OCI-LY3 (cell line): ENCODE results near the gene SYNDIG1.

Experiments used
- H2AFZ ChIP-seq: fragments of 200-600, 300-600 bp; shearing (Covaris generic); 2 replicates; pipeline ENCODE4 v1.6.0; 2014; ENCODE audit warnings: antibody characterized with exemption, low read depth, low read length
- H3K27ac ChIP-seq: fragments of 200-600, 300-600 bp; sonication (generic); 2 replicates; pipeline ENCODE4 v1.5.1; 2014; ENCODE audit warnings: mild to moderate bottlenecking, low read length, moderate library complexity, mixed read lengths
- H3K27me3 ChIP-seq: fragments of 200-600, 300-600 bp; sonication (generic); 2 replicates; pipeline ENCODE4 v1.6.1; 2014; ENCODE audit warnings: low read depth, low read length, mixed read lengths
- H3K36me3 ChIP-seq: fragments of 200-600, 300-600 bp; sonication (generic); replicated peaks from 2 replicates; pipeline ENCODE3; 2014; ENCODE audit warnings: low read depth, low read length, mixed read lengths
- H3K4me1 ChIP-seq: fragments of 300-600, 200-600 bp; sonication (generic); 2 replicates; pipeline ENCODE4 v1.6.1; 2014; ENCODE audit warnings: low read length, mixed read lengths
- H3K4me2 ChIP-seq: fragments of 200-600, 300-600 bp; sonication (generic); 2 replicates; pipeline ENCODE4 v1.6.1; 2014; ENCODE audit warnings: low read length, mixed read lengths
- H3K4me3 ChIP-seq: fragments of 300-600, 200-600 bp; sonication (generic); 2 replicates; pipeline ENCODE4 v1.5.1; 2014; ENCODE audit warnings: antibody characterized with exemption, mild to moderate bottlenecking, low read length, moderate library complexity
- H3K79me2 ChIP-seq: fragments of 300-600, 200-600 bp; shearing (Covaris generic); 2 replicates; pipeline ENCODE4 v1.6.1; 2014; ENCODE audit warnings: mild to moderate bottlenecking, low read length, mixed read lengths
- H3K9ac ChIP-seq: fragments of 300-600, 200-600 bp; shearing (Covaris generic); 2 replicates; pipeline ENCODE4 v1.6.0; 2014; ENCODE audit warnings: mild to moderate bottlenecking, low read length, moderate library complexity
- H3K9me3 ChIP-seq: fragments of 200-600, 300-600 bp; shearing (Covaris generic); 2 replicates; pipeline ENCODE4 v1.6.1; 2014; ENCODE audit warnings: low read length, mixed read lengths; ENCODE audit not compliant: insufficient read depth
- H4K20me1 ChIP-seq: fragments of 200-600, 300-600 bp; sonication (generic); 2 replicates; pipeline ENCODE4 v1.6.1; 2016; ENCODE audit warnings: low read length, mixed read lengths; ENCODE audit not compliant: insufficient read depth
- CTCF ChIP-seq: fragments of 200-600, 300-600 bp; sonication (generic); IDR thresholded peaks from 2 replicates; pipeline ENCODE4 v1.5.1; 2014; ENCODE audit warnings: antibody characterized with exemption, low read length, low read depth
- EZH2phosphoT487 ChIP-seq: fragments of 200-600 bp; shearing (Covaris generic); IDR thresholded peaks from 2 replicates; pipeline ENCODE4 v1.6.1; 2018; ENCODE audit warnings: antibody characterized with exemption, mixed run types, low read depth

The SYNDIG1 gene

GRCh38 chr20:24683676-24684075 is 214.2 kb downstream of the SYNDIG1 start:
- no peaks in the 10 kb centered on the region for H4K20me1 ChIP-seq
- H3K79me2 ChIP-seq: no peaks in the 10 kb centered on the region
- peaks cover 5% of the 10 kb centered on the region; the same call in 1 of the 2 replicates for H3K4me1 ChIP-seq
- H3K9ac ChIP-seq: no peak overlapping the region
- TF ChIP-seq EZH2phosphoT487: no peak
- no peak for TF ChIP-seq CTCF
- H3K27me3 ChIP-seq: peaks cover 36% of the 10 kb centered on the region
- H2AFZ ChIP-seq: no peak overlapping the region
- no peak overlapping the region for H3K27ac ChIP-seq
- H3K9me3 ChIP-seq: 0 out of 2 replicates have a peak, but pooled peaks cover 2% of the 10 kb centered on the region
- H3K4me3 ChIP-seq: no peak overlapping the region
- no peaks in the 10 kb centered on the region for H3K36me3 ChIP-seq
- H3K4me2 ChIP-seq: no peak overlapping the region

GRCh38 chr20:24684421-24684871 is 215.0 kb downstream of the SYNDIG1 start:
- no peak overlapping the region for H3K4me3 ChIP-seq
- no peak overlapping the region for H3K4me2 ChIP-seq

GRCh38 chr20:24684956-24685691 is 215.7 kb downstream of the SYNDIG1 start:
- TF ChIP-seq EZH2phosphoT487: no peak
- H3K27ac ChIP-seq: no peak overlapping the region
- H3K4me2 ChIP-seq: no peak overlapping the region
- H3K4me3 ChIP-seq: no peak overlapping the region
- no peak overlapping the region for H2AFZ ChIP-seq
- H3K4me1 ChIP-seq: peaks cover 5% of the 10 kb centered on the region; the same call in 1 of the 2 replicates
- no peaks in the 10 kb centered on the region for H4K20me1 ChIP-seq
- H3K9me3 ChIP-seq: 0 out of 2 replicates have a peak, but pooled peaks cover 2% of the 10 kb centered on the region
- no peaks in the 10 kb centered on the region for H3K36me3 ChIP-seq
- H3K27me3 ChIP-seq: peaks cover 40% of the 10 kb centered on the region
- H3K79me2 ChIP-seq: no peaks in the 10 kb centered on the region
- H3K9ac ChIP-seq: no peak overlapping the region

More at GRCh38 chr20:24684421-24684871, 215.0 kb downstream of the SYNDIG1 start:
- H3K36me3 ChIP-seq: no peaks in the 10 kb centered on the region
- peaks cover 39% of the 10 kb centered on the region for H3K27me3 ChIP-seq
- peaks cover 5% of the 10 kb centered on the region; the same call in 1 of the 2 replicates for H3K4me1 ChIP-seq
- H3K9me3 ChIP-seq: 0 out of 2 replicates have a peak, but pooled peaks cover 2% of the 10 kb centered on the region
- H3K79me2 ChIP-seq: no peaks in the 10 kb centered on the region
- no peak overlapping the region for H2AFZ ChIP-seq
- TF ChIP-seq EZH2phosphoT487 (no peak), CTCF (no peak)
- H3K9ac ChIP-seq: no peak overlapping the region
- H4K20me1 ChIP-seq: no peaks in the 10 kb centered on the region
- no peak overlapping the region for H3K27ac ChIP-seq

GRCh38 chr20:24685736-24686135 is 216.3 kb downstream of the SYNDIG1 start:
- no peak overlapping the region for H3K27ac ChIP-seq
- H3K4me3 ChIP-seq: no peak overlapping the region
- no peak overlapping the region for H3K4me2 ChIP-seq
- TF ChIP-seq EZH2phosphoT487: no peak
- no peak for TF ChIP-seq CTCF
- peaks cover 5% of the 10 kb centered on the region; the same call in 1 of the 2 replicates for H3K4me1 ChIP-seq
- H3K9me3 ChIP-seq: 0 out of 2 replicates have a peak, but pooled peaks cover 2% of the 10 kb centered on the region
- no peaks in the 10 kb centered on the region for H3K36me3 ChIP-seq
- H2AFZ ChIP-seq: no peak overlapping the region
- H3K9ac ChIP-seq: no peak overlapping the region
- no peaks in the 10 kb centered on the region for H4K20me1 ChIP-seq
- H3K27me3 ChIP-seq: peaks cover 47% of the 10 kb centered on the region
- no peaks in the 10 kb centered on the region for H3K79me2 ChIP-seq
